HG03442 (cell line): ENCODE measurements around the gene SLC9C1.

Experiments used
- ATAC-seq: cut with Tn5 transposase; IDR thresholded peaks from one replicate; pipeline ENCODE4 v1.9.1; 2021; ENCODE audit warnings: mild to moderate bottlenecking, moderate library complexity; ENCODE audit not compliant: unreplicated experiment

The SLC9C1 gene

DNA sequence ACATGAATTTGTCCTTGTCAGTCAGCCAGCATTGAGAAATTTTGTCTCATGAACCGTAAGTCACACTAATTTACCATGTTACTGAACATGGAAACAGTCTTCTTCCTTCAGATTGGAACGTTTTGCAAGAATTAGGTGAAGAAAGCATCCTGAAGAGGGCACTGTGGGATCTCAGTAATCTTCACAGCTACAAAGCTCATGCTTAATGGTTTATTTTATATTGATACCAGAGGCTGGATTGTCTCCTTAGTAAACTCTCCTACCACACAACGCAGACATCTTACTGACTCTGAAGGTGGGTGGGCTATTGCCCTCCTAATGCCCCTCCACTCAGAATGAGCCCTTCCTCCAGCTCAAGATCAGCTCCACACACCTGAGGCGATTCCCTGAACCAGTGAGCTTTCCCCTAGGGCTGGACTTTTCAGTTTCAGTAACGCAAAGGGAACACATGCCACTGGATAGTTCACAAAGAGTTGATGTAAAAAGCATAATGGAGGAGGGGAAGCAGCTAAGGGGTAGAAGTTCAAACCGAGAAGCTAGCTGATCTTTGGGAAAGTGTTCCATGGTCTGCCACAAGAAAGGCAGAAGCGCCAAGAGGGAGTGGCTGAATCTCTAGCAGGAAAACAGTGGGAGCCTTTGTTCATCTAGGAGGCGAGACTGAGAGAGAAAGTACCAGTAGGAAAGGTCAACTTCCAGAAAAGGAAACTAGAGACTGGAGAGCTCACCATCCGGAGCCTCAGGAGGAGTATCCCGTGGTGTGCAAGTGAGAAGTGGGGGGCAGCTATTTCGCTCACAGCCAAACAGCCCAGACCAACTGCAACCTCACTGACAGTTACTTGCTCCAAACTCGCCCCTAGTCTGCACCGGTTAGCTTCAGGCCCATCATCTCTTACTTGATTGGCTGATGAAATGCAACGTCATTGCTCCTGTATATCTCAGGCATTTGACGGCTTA, at the start of gene SLC9C1:
Gene SLC9C1 (minus strand): TSS at position 849 of the 954 bp plus-strand sequence. CDS start 7,425 bp downstream, outside the sequence.
- peak; percentile 62 for ATAC-seq

DNA sequence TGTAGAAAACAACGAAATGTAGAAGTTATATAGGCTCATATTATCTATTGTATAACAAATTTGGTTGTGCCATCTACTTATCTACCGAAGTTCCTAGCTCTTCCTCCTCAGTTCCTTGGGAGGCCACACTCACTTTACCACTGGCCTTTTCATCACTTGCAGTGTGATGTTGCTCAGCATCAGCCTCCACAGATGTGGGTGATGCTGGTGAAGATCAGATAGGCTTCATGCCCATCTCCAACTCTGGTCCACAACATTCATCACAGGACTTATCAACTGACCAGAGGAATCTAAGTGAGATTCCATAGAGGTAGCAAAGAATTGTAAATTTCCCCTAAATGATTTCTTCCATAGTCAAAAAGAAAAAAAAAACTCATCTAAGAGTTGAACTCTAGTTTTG, 47.4 kb upstream of the SLC9C1 start:
- no peak for ATAC-seq

DNA sequence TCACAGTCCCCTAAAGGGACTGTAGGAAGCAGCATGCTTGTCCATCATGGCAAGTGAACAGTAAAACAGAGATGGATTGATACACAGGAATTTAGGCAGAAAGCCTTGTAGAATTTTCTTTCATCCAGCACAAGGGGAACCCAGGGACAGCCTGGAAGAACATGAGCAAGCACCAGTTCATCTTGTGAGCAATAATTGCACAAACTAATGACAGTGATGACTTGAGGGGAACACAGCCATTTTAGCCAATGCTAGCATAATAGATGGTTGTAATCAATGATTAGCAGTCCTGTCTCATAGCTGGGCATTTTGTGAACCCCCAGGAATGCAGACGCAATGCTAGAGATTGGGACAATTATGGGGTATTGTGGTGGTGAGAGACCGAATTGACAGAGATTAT, 45.6 kb upstream of the SLC9C1 start:
- no peak for ATAC-seq

DNA sequence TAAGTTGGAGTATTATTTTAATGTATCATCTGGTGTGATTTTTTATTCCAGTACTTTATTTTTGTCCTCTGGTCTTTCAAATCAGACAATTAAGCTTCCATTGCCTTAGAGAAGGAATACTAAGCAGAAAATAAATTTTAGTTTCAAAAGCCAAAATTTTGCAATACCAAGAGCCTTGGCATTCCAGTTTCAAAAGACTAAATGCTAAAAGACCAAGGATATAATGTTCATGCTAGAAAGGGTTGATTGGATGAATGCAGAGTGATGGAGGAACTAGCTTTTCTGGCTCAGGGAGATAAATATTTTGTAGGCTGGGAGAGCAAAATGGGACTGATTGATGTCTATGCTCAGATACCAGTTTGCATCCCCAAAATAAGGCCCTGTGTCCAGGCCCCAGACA, 45.1 kb upstream of the SLC9C1 start:
- no peak for ATAC-seq

DNA sequence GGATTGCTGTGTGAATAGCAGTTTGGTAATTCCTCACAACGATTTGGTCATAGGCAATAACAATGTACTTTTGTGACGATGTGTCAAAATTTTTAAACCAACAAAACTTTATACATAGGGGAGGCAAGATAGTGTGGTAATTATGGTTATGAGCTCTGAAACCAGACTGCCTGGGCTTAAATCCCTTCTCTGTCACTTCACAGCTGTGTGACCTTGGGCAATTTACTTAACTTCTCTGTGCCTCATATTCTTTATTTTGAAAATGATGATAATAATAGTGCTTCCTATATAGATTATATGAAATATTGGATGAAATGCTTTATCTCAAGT, 44.7 kb upstream of the SLC9C1 start:
- ATAC-seq, result no peak

DNA sequence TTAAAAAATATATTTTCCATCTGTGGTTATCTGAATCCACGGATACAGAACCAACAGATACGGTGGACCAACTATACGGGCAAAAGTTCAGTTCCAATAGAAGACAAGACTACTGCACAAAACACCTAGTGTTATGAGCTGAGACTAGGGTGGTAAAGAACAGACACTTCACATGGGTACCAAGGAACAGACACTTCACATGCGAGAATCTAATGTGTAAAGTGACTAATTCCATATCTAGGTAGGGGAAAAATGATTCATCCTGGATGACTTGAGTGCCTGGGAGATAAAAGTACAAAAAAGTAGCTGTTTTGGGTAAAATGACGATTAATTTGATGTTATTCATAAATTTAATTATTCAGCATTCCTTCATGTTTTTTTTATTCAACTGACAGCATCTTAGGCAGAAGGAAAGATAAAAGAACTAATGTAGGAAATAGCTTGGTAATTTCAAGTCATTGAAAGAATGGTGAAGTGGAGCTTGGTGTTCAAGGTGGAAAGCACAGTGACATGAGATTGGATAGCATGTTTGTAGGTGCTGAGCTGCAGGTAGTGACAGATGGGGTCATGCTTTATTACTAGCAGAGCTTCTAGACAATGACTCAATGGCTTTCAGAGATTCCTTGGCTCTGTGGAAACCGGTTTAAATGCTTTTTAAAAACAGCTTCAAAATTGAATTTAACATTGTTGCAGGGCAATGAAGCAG, 44.2 kb upstream of the SLC9C1 start:
- no peak for ATAC-seq

DNA sequence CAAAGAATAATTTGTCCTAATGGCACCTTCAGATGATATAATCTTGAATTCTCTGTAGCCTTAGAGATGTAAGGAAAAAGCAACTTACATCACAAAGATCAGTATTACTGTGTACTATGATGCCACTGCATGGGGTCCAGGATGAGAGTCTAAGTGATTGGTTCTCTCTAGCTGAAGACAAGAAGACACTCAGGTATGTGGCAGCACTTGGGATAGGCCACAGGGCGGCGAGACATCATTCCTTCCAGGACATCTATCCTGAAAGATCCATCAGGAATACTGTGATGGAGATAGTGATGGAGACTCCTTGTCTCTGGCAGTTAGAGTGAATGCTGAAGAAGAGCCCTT, 41.4 kb upstream of the SLC9C1 start:
- ATAC-seq, result no peak

DNA sequence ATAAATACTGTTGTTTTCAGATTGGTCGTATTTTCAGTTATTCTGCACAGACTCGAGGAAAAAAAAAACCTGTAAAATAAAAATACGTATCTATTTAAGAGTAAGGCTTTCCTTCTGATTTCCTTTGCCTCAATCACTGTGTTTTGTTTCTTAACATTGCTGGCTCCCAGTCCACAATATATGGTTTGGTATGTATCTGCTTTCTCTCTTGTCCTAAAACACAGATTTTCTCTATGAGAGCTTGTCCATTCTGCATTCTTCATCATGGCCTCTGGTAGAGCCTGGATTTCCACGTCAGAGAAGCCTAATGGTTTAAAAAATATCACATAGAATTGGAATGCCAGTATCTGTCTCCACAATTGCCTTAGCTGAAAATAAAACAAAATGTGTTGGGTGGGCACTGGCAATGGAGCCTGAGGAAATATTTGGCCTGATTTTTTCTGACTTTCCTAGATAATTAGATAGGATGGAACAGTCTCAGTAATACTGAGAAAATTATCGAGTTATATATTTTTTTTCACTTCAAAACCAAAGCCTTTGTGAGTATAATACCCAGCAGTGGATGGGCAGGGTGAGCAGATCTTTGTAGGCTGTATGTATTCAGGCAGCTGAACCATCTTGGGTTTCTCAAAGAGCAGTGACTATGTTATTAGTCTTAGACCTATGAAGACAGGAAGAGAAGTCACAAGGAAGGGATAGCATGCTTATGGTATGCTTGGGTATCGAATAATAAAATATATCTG, 40.8 kb upstream of the SLC9C1 start:
- ATAC-seq, result no peak

DNA sequence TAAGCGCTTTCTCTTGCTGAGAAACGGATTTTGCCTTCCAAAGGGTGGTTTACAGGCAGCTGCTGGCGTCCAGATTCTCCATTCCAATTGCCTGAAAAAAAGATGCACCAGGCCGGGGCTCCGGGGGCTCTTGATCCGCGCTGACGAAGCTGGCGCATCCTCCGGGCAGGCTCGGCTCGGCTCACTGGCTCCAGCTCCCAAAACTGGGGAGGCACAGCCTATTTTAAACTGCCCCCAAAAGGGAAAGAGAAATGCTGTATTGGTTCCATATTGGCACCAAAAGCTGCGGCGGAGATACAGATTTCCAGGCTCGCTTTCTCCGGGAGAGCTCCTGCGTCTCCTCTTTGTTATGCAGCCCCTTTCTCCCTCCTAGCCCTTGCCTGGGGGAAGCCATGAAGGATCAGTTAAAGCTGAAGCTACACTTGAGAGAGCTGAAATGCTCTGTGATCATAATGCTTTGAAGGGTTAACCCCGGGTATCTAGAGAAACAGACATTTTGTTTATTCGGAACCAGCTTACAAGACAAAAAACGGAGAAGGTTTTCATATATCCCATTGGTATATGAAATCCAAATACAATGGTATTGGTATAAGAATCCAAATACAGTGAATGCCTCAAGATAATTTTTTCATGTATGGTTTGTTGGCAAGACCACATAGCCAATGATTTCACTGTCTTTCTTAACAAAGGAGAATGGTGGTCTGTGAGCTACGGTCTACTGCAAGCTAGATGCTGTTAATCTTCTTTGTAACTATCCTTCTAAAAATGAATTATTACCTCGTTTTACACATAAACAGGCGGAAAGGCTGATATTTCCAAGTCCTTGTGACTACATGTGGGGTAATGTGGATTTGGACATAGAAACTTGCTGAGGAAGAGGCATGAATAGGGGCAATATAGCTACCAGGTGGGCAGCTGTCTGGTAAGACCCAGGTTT, 39.6 kb upstream of the SLC9C1 start:
- peak; percentile 24 for ATAC-seq

DNA sequence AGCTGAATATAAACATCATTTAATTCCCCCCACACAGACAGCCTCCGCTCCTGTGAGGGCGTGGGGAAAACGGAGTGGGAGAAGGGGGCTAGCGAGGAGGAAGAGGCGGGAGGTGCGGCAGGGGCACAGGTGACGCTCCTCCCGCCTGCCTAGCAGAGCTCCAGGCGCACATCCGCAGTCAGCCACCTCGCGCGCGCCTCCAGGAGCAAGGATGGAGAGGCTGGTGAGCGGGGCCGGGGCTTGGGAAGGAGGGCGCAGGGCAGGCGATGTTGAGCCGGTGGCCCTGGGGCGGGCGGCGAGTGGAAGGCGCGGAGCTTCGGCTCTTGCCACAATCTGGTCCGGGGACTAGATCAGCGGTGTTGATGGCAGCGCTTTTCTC, 39.0 kb upstream of the SLC9C1 start, which contains the start of gene CD200:
Gene CD200 (plus strand): TSS at position 155 of the 379 bp plus-strand sequence. CDS start 57 bp downstream, at position 212.
- peak; percentile 75 for ATAC-seq

DNA sequence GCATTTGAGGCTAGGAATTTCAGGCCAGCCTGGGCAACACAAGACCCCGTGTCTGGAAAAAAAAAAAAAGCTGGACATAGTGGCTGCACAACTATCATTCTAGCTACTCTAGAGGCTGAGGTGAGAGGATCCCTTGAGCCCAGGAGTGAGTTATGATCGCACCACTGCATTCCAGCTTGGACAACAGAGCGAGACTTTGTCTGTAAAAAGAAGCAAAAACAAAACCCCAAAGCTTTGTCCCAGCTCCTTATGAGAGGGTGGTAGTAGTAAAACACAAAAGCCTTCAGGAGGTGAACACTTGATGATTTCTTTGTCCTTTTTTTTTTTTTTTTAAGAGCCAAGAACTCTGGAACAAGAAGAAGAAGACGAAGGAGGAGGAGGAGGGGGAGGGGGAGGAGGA, 37.8 kb upstream of the SLC9C1 start:
- ATAC-seq, result no peak

DNA sequence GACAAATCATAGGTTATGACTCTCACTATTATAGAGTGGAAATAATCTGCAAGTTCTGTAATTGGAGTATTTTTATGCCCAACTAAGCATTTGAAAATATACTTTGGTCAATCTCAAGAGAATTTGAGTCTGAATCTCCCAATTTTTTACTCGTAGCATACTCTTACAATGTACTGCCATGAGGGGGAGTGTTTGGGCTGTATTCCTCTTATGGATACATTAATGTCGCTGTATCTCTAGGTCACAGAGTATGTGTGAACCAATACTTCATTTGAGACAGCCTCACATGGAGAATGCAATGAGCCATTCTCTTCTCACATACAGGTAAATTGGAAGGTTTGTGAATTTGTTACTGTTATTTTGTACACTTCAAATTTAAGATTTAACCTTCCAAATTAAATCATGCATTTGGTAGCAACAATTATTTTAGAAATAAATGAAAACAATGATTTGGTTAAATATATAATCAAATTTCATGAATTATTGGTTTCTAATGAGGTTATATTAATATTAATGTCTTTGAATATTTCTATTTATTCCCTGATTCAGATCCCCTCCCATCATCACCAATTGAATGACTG, 33.4 kb upstream of the SLC9C1 start:
- peak; percentile 98 for ATAC-seq

DNA sequence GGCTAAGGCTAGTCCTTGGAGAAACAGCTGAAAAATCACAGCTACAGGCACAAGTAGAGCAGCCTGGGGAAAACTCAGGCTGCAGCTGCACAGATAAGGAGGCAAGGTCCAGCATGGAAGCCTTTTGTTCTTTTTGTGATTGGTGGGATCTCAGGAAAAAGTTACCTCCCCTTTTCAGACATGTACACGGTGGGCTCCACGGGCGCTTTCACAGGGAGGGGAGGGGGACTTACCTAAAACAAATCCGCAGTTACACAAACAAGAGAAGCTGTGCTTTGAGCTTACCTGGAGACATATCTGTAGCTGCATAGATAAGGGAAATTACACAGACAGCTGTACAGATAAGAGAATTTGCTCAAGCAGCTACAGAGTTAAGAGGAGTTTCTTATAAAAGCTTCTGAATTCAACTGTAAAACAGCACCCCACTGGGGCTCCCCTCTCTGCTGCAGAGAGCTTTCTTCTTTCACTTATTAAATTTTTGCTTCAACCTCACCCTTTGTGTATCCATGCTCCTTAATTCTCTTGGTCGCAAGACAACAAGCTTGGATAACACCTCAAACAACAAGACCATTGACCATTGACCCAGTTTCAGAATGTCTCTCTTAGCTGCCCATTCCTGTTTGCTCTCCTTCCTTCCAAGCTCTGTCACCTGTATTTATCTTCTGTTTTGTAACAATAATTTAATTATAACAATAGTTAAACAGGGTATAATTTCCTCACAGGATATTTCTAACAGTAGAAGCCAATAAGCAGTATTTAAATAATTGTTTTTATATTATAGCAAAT, 28.0 kb upstream of the SLC9C1 start:
- ATAC-seq, result no peak

DNA sequence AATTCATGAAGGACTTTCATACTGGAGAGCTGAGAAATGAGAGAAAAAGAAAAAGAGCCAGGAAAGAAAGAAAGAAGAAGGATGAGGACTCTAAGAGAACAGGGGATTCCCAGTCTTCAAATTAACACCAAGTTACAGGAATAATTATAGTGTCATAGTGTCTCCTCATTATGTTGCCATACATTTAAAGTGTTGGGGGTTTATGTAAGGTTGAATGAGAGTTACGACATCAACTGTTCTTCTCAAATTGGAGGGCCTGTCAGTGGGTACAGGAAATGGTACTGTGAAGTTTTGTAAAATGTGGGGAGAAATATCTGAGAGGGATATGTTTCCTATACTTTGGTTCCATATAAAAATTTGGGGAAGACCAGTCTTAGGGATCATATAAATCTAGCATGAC, 26.7 kb upstream of the SLC9C1 start:
- ATAC-seq, result no peak

DNA sequence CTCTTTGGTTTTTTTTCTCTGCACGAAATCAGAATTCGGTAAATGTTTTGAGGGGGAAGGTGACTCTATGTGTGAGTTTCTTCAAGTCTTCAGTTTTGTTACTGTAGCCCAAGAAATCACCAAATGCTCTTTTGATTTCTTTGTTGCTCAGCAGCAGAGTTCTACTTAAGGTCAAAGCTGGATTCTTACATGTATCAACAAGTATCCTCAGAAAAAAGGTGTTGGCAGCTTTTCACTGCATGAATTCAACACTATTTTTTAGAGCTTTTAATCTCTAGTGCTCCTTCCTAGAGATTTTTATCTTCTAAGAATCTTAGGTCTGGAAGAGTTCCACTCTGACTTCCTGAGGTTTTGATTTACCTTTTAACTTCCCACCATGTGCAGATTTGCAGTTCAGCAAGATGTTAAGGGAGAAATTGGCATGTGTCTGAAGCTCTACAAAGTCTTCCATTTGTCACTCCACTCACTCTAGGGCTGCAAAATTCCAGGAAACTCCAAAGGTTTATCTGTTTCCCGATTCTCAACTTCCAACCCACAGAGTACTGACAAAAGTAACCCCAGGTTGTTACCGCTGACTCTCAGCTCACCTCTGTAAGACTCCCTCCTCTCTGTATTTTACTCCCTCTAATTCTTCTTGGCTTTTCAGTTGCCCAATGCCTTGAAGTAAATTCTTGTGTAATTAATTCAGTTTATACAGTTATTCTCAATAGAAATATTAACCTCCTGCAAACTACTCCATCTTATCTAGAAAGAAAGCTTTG, 25.7 kb upstream of the SLC9C1 start:
- ATAC-seq, result no peak

DNA sequence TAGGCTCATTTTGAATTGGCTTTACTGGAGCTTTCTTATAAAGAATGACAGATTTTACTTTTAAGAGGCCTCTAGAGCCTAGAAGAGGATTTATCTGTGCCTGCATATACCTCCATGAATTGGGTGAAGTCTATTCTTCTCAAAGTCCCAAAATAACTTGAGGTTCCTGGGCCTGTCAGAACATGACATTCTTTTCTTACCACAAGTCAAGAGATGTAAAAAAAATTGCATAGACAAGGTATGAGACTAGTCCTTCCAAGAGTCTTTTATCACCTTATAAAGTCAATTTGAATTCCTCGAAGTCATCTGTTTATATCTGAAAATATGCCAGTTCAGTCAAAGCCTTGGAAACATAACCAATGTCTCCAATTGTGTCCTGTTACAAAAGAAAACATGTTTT, 21.8 kb upstream of the SLC9C1 start:
- no peak for ATAC-seq

DNA sequence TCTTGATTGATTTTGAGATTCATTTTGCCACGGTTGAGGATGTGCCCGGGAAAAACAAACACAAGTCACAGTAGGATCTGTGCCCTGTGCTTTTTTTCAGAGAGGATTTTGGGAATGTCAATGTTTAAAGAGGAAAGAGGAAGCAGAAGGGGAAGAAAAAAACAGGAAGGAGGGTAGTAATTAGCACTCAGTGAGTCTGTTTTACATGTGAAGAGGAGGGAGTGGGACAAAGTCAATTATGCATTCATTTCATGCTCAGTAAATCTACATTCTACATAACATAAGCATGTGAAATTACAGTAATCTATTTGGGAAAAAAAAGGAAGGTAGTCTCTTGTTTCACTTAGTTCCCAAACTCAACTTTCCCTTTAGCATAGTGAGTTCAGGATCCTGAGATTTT, 20.6 kb upstream of the SLC9C1 start:
- no peak for ATAC-seq

DNA sequence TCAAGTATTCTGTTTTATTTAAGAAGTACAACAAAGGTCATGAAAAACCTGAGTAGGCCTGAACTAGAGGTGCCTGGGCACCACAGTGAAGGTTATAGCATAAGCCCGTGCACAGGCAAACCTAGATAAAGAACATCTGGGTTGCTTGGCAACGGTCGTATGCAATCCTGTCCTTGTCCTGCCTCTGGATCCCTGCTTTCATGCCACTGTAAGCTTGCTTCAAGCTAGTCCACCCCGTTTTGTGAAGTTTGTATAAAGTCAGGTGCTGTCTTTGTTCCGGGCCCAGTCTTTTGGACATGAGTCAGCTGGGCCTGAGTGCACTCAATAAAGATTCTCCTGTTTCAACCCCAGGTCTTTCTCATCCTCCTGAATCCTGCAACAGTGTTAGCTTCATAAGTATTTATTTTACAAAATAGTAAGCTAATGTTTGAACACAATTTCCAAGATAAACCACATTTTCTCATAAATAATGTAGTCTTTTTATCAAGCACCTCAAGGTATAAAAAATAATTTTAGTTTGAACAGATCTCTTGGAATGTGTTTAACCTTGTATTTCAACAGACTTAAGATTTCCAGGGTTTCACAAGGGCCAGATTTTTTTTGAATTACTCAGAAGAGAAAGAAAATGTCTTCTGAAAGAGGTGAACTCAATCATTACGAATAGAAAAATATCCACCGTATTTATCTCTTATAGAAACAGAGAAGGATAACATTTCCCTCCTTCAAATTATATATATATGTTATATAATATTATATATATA, 14.3 kb upstream of the SLC9C1 start:
- ATAC-seq, result no peak
